Measurements from ENCODE around the gene WSB2.

Gene WSB2

GRCh38 chr12:118055865-118056773, 4.9 kb downstream of the WSB2 start:
- TF ChIP-seq TSHZ2 (CRISPR knock-in tag; IDR thresholded peaks at IDR 0.05) (no peak), GLIS3 (CRISPR knock-in tag; IDR thresholded peaks at IDR 0.05) (no peak), PPARA (CRISPR knock-in tag; IDR thresholded peaks at IDR 0.05; ENCODE audit: borderline replicate concordance) (no peak), OSR1 (CRISPR knock-in tag; IDR thresholded peaks at IDR 0.05) (no peak), ESRRG (CRISPR knock-in tag; IDR thresholded peaks at IDR 0.05) (no peak), ISL1 (CRISPR knock-in tag; IDR thresholded peaks at IDR 0.05) (no peak), CREB5 (CRISPR knock-in tag; IDR thresholded peaks at IDR 0.05; ENCODE audit: low read depth) (no peak), BACH2 (CRISPR knock-in tag; IDR thresholded peaks at IDR 0.05; ENCODE audit: borderline replicate concordance) (no peak), ZNF565 (CRISPR knock-in tag; conservative IDR thresholded peaks at IDR 0.05; ENCODE audit: low read depth) (no peak), ARNTL (CRISPR knock-in tag; IDR thresholded peaks at IDR 0.05; ENCODE audit: borderline replicate concordance, low read depth) (no peak), POU6F1 (CRISPR knock-in tag; IDR thresholded peaks at IDR 0.05; ENCODE audit: borderline replicate concordance, low read depth) (no peak), SNAI2 (CRISPR knock-in tag; IDR thresholded peaks at IDR 0.05) (no peak), ZNF70 (CRISPR knock-in tag; IDR thresholded peaks at IDR 0.05) (no peak), ZC3H10 (CRISPR knock-in tag; IDR thresholded peaks at IDR 0.05) (no peak), RARB (CRISPR knock-in tag; IDR thresholded peaks at IDR 0.05) (no peak), ZFP3 (CRISPR knock-in tag; IDR thresholded peaks at IDR 0.05) (no peak), CSDC2 (CRISPR knock-in tag; IDR thresholded peaks at IDR 0.05) (no peak)
- ATAC-seq: no peak

- TF ChIP-seq BACH2 (CRISPR knock-in tag; IDR thresholded peaks at IDR 0.05; ENCODE audit: borderline replicate concordance) (no peak), ESRRG (CRISPR knock-in tag; IDR thresholded peaks at IDR 0.05) (no peak), GLIS3 (CRISPR knock-in tag; IDR thresholded peaks at IDR 0.05) (no peak), ZFP30 (CRISPR knock-in tag; IDR thresholded peaks at IDR 0.05) (no peak), POU6F1 (CRISPR knock-in tag; IDR thresholded peaks at IDR 0.05; ENCODE audit: borderline replicate concordance, low read depth) (no peak), CSDC2 (CRISPR knock-in tag; IDR thresholded peaks at IDR 0.05) (no peak)
- peak; percentile 27 for ATAC-seq
Measured at GRCh38 chr12:118055144-118055557, 5.8 kb downstream of the WSB2 start.

- no peak for TF ChIP-seq POU6F1 (CRISPR knock-in tag; IDR thresholded peaks at IDR 0.05; ENCODE audit: borderline replicate concordance, low read depth)
- no peak for TF ChIP-seq OSR1 (CRISPR knock-in tag; IDR thresholded peaks at IDR 0.05)
- TF ChIP-seq PATZ1 (CRISPR knock-in tag; IDR thresholded peaks at IDR 0.05; ENCODE audit: borderline replicate concordance): no peak
- no peak for TF ChIP-seq ZNF8 (CRISPR knock-in tag; IDR thresholded peaks at IDR 0.05)
- TF ChIP-seq SNAI2 (CRISPR knock-in tag; IDR thresholded peaks at IDR 0.05): no peak
- no peak for TF ChIP-seq ARNTL (CRISPR knock-in tag; IDR thresholded peaks at IDR 0.05; ENCODE audit: borderline replicate concordance, low read depth)
- no peak for TF ChIP-seq ZC3H10 (CRISPR knock-in tag; IDR thresholded peaks at IDR 0.05)
- no peak for TF ChIP-seq ZFP30 (CRISPR knock-in tag; IDR thresholded peaks at IDR 0.05)
- no peak for TF ChIP-seq BACH2 (CRISPR knock-in tag; IDR thresholded peaks at IDR 0.05; ENCODE audit: borderline replicate concordance)
- no peak for TF ChIP-seq ZNF565 (CRISPR knock-in tag; conservative IDR thresholded peaks at IDR 0.05; ENCODE audit: low read depth)
- TF ChIP-seq PPARA (CRISPR knock-in tag; IDR thresholded peaks at IDR 0.05; ENCODE audit: borderline replicate concordance): no peak
- no peak for TF ChIP-seq TCF4 (CRISPR knock-in tag; IDR thresholded peaks at IDR 0.05; ENCODE audit: borderline replicate concordance)
- no peak for TF ChIP-seq ZFP3 (CRISPR knock-in tag; IDR thresholded peaks at IDR 0.05)
- peak; percentile 6; the same call in 1 of the 3 replicates for ATAC-seq
Measured at GRCh38 chr12:118053071-118053985, 7.7 kb downstream of the WSB2 start.
